Measurements from ENCODE around the gene HMG20A.

Gene HMG20A

DNA sequence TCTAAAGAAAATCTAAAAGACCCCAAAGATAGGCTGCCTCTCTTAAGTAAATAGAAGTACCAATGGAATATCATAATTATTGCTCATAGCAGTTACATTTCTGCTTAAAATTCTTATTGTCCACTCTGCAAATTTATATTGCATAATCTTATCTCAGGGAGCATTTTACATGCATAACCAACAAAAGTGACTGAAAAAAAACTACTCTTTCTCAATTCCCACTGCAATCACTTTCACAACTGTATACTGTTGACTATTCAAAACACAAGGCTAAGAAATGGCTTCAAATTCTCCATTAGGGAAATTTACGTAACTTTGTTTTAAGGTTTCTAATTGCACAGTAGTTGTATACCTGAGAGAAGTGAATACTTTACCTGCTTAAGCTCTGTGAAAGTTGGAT, 56.3 kb downstream of the HMG20A start:
- DNase-seq (ENCODE audit: low read depth in 2 of 2) = no peak

DNA sequence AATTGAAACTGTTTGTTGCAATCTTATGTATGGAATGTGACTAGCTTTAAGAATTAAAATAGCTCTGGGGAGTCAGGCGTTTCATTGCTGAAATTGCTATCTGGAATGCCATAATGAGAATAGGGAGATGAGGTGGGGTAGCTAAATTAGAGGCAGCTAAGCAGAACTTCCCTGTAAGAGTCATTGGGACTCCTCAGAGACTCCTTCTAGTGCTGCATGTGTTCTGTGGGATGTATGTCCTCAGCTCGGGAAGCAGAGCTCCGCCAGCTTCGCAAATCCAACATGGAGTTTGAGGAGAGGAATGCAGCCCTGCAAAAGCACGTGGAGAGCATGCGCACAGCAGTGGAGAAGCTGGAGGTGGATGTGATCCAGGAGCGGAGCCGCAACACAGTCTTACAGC, 57.4 kb downstream of the HMG20A start:
- no peak for DNase-seq (ENCODE audit: low read depth in 2 of 2)

DNA sequence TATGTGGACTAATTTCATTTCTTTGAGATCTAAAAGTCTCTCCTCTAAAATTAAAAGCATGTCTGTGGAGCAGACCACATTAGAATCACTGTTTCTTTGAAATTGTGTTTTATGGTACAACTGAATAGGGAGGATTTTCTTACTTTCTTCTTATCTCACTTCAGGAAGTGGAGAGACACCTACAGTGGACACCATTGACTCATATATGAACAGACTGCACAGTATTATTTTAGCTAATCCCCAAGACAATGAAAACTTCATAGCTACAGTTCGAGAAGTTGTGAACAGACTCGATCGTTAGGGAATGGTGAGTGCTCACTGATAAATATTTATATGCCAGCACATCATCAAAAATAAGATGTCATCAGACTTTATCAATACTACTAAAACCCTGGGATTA, 58.3 kb downstream of the HMG20A start:
- DNase-seq (ENCODE audit: low read depth in 2 of 2) = no peak

DNA sequence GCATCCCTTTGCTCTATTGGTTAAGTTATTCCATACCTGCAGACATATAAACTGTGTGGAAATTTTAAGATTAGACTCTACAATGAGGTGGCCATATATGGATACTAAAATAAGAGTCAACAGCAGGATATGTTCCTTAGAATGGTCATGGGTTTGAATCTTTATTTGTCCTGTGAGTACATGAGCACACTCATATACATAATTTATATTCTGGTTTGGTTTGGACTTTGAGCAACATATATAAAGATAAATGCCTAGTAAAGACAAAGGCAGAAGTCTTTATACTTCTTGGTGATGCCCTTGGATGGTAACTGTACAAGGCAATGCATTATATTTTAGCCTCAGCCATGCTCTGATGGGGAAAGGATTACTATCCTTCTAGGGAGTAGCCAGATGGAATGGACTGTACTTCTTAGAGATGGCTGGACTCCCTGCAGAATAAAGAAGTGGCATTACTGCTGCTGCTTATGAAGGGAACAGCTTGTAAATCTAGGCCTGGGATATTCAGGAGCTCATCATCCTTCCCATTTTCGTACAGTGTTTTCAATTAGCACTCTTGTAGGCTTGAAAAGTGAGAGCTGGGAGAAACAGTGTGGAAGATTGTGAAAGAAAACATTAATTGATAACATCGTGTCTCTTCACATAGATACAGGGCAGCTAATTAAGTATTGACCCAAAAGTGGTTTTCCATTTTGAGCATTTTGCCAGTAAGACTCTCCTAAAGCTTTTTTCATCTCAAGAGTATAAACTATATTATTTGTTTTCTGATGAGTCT, 60.4 kb downstream of the HMG20A start:
- DNase-seq (ENCODE audit: low read depth in 2 of 2) = no peak

DNA sequence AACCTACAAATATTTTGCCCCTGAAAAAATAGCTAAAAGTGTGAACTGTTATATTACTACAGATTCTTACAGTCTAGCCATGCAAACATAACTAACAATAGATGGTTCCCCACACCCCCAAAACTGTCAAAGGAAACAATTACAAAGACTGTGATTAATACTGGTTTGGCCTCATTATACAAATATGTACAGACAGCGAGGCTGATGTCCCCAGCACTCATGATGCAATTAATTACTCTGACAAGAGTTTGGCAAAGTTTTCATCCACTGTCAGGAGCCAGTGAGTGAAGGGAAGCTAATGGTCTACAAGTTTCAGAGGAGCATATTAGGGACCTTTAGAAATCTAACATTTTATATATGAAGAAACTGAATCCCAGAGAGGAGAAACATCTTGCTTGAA, 61.0 kb downstream of the HMG20A start:
- DNase-seq (ENCODE audit: low read depth in 2 of 2) = no peak

DNA sequence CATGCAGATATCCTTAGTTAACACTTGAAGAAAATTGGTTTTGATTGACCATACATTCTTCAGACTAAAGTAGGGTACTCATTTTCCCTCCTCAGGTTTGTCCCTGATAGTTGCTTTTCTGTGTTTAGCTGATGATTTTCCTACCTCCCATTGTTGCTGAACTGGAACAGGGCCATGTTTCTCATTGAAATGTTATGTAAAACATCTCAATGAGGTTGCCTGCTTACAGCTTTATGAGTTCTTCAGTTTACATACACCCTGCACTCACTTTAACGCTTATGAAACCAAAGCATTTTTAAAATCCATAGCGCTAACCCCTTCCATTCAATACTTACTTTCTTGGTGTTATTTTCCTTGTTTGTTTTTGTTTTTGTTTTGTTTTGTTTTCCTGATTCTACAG, 61.9 kb downstream of the HMG20A start:
- DNase-seq (ENCODE audit: low read depth in 2 of 2) = no peak

DNA sequence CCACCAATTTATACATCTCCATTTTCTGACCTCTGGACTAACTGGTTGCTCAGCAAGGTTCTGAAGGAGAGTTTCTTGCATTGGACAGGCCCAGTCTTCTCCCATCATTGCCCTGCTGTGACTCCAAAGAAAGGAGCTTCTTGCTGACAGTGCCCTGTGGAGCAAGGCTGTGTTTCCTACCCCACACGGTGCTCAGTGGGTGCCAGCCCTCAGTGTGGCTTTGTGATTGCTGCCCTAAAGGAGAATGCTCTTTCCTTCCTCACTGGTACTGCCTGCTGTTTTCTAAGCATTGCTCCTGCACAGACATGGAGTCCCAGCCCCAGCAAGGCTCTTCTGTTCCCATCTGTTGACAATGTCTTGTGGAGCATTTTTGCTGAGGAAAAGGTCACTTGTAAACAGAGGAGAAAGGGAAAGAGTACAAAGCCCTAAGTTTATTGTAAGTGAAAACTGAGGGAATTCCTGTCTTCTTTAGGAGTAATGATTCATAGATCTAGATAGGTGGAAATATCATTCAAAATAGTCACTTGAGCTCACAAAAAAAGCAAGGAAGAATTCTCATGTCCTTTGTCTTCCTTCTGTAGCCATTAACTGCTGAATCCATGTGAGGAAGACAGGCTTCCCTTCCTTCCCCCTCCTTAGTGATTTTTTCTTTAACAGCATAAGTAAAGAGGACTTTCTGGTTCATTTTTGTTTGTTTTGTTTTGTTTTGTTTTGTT, 62.9 kb downstream of the HMG20A start:
- DNase-seq (ENCODE audit: low read depth in 2 of 2) = no peak

DNA sequence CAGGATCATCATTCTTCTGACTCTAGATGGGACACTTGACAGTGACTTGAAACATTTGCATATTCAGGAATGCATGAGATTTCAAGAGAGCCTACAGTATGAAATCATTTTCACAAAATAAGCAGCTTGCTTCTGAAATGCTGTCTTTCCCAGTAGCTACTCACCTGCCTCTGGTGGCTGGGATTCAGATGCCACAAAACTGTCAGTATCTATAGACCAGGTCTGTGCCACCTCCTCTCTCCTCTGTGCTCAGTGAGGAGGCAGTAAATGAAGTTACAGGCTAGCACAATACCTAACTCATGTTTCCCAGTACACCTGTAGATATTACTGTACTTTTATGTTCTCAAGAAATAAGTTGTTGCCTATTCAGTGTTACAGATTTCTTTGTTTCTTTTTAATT, 64.3 kb downstream of the HMG20A start:
- DNase-seq (ENCODE audit: low read depth in 2 of 2) = no peak

DNA sequence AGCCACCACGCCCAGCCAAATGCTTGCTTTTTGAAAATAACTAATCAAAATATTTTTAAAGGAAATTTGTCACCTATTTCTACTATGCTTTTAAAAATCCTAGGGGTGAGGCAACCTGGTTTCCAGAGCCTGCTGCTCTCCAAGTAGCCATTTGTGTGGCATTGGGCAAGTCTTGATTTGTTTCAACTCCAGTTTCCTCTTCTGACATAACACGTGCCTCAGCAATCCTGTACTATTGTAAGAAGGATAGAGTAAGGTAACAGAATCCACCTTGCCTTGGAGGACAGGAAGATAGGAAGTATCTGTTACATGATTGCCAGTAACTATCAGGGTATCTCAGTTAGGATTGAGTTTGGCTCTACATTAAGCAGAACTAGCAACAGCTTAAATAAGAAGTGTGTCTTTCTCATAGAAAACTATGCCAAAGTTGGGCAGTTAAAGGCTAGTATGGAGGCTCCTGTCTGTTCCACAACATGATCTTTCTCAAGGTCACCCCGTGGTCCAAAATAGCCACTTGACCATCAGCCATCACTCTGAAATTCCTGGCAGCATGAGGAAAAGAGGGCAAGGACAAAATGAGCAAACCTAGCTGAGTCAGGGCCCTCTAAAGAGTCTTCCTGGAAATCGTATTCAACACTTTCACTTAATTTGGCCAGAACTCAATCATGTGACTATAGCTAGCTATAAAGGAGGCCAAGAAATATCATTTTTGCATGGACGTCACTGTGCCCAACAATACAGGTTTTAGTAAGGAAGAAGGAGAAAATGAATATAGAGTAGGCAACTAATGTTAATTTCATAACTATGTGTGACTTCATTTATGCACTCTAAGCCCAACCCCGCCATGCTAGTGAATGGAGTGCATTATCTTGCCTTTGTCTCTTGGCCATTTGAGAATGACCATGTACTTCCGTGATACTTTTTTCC, 66.1 kb downstream of the HMG20A start:
- DNase-seq (ENCODE audit: low read depth in 2 of 2) = no peak

DNA sequence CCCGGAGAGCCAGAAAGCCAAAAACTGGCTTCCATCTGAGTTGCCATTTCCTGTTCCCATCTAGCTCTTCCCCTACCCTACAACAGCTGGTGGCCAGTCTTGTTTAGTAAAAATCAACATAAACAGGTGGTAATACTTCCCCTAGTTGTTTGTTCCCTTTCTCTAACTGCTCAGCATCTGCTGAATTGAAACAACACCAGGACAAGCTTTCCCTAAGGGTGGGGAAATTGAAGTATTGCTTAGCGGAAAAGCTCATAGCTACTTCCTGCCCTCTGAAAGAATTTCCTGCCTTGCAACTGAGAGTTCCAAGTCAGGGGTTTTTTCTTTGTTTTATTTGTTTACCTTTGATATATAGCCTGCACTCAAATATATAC, 66.8 kb downstream of the HMG20A start:
- DNase-seq (ENCODE audit: low read depth in 2 of 2) = no peak

DNA sequence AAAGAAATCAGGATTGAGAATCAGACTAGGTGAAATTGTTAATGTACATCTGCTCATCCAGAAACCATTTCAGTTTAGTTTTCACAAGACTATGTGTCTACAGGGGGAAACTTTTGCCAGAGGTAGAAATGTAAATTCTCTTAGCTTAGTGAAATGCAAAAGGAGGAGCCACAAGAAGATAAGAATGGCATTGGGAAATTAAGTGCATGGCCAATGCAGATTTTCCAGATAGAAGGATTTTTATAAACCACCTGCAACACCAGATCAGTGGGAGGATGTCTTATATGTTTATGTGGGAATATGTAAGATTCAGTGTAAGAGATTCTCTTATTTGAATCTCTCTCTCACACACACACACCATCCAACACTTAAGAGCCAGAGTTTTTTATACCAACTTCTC, 67.2 kb downstream of the HMG20A start:
- DNase-seq (ENCODE audit: low read depth in 2 of 2) = no peak

DNA sequence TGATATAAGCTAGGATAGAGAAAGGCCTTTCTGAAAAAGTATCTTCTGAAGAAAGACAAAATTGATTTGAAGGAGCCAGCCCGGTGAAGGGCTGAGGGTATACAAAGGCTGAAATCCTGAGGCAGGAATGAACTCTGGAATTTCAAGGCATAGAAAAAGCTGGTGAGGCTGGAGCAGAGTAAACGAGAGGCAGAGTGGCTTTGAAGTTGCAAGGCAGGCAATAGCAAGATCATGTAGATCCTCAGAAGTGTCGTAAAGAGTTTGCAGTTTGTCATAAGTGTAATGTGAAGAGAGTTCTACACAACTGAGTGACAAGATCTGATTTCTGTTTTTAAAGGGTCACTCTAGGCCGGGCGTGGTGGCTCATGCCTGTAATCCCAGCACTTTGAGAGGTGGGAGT, 69.0 kb downstream of the HMG20A start:
- DNase-seq (ENCODE audit: low read depth in 2 of 2) = no peak

DNA sequence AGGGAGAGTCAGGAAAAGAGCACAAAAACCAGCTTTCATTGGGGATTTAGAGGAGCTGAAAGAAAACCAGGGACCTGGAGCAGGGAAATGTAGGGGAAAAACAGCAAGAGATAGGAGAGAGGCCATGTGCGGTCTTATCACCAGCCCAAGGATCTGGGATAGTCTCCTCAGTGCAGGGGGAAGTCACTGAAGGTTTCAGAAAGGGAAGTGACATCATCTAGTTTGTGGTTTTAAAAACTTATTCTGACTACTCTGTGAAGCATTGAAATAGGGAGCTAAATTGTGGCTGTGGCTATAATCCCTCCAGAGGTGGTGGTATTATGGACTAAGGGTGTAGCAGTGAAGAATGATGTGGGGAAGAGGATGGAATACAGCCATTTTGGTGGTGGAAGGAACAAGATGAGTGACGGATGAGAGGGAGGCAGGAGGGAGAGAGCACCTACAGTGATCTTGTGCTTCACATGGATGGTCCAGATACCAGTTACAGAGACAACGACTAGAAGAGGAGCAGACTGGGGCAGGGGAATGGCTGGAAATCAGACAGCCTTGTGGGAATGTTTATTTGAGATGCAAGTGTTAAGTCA, 72.7 kb downstream of the HMG20A start:
- DNase-seq (ENCODE audit: low read depth in 2 of 2) = no peak

DNA sequence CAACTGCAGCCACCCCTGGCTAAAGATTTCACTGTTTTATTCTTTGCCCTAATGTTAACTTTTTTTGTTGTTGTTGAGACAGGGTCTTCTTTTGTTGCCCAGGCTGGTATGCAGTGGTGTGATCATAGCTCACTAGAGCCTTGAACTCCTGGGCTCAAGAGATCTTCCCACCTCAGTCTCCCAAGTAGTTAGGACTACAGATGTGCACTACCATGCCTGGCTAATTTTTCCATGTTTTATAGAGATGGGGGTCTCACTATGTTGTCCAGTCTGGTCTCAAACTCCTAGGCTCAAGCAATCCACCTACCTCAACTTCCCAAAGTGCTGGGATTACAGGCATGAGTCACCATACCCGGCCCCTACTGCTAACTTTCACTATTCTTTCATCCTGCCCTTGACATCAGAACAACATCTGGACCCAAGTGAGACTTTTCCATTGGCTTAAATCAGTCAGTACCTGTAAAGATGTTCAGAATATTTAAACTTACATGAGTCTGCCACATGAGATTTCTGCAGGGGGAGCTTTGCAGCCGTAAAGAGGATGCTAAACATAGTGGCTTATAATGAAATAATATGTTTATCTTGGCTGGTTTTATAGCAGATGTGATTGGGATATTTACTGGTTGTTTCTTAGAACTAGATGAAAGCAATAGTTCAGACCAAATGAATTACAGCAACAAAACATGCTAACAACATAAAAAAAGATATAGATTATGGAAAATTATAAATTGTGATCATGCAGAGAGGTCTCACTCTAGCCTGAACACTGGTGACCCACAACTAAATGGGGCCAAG, 73.6 kb downstream of the HMG20A start:
- DNase-seq (ENCODE audit: low read depth in 2 of 2) = no peak

DNA sequence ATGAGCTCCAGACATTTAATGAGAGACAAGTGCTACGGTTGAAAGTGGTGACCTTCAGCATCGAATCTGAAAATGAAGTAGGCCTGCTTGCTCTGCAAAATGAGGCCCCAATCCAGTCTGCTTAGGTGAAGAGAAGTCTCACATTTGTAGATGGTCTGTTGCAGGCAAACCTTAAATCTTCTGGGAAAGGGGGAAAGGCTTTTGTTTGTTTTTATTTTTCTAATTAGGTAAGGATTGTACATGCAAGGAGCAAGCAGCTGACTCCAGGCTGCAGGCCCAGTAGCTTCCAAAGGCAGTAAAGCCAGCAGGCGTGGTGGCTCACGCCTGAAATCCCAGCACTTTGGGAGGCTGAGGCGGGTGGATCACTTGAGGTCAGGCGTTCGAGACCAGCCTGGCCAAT, 74.3 kb downstream of the HMG20A start:
- DNase-seq (ENCODE audit: low read depth in 2 of 2) = no peak

DNA sequence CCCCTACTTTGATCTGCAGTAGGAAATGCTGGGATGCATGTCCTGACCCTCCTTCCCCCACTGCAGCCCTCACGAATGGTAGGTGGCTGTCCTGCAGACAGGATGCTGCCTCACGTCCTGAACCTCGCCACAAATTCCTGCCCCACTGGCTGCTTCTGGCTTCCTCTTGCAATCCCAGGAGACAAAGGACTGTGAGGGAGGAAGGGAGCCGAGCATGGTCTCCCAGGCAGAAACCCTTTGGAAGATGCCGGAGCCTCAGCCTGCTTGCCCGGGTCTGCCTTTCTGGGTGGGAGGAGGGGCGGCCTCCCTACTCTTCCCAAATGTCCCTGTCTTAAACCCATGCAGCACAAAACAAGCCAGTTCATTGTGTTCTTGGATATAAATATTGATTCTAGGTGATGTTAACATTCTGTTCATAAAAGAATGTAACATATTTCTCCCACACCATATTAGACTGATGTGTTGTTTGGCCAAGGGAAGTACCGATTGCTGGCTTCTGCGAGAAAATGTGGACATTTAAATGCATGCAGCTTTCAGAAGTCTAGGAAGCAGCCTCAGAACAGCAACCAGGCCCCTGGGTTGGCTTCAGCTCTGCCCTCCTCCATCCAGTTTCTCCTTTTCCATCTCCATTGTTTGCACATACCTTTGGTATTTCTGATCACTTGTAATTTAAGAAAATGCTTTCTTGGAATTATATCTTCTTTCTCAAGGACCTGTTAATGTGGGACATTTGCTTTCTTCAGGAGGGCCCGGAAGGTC, 75.3 kb downstream of the HMG20A start:
- DNase-seq (ENCODE audit: low read depth in 2 of 2) = no peak

DNA sequence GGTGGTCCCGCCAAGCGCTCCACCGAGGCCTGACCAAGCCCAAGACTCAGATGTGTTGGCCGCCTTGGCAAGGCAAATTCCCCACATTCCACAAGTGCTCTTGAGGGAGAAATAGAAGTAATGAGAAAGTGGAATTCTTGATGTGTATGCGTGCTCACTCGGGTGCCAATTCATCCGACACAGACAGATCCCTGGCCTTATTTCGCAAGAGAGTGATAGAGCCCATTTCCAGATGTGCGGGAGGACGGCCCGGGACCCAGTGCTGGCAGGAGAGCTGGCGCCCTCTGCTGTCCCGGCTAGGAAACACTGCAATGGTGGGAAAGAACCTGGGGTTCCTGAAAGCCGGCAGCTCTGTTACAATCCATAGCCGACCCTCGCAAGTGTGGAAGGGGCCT, 76.0 kb downstream of the HMG20A start:
- peak; percentile 66 to 72 for DNase-seq (ENCODE audit: low read depth in 2 of 2)

DNA sequence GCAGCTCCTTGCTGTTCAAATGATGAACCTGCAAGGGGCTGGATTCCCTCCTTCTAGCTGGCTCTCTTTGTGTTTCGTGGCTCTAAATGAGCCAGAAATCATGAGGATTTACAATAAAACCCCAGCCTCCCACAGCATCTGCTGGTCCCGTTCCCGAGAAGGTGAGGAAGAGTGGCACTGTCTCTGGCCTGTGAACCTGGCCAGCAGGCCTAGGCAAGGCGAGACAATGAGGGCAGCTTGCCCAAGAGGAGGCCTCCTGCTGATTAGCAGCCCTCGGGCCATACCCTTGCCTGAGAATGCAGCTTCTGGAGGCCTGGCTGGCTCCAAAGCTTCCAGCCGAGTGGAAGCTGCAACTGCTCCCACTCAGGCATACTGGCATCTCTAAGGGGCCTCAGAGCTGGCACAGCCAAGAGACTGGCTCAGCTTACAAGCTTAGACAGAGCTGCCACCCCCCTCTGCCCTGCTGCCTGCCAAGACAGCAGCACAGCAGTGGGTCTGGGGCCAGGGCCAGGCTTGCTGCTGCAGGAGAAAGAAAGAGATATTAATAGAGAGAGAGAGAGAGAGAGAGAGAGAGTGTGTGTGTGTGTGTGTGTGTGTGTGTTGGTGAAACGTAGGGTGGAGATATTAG, 76.5 kb downstream of the HMG20A start:
- no peak for DNase-seq (ENCODE audit: low read depth in 2 of 2)

DNA sequence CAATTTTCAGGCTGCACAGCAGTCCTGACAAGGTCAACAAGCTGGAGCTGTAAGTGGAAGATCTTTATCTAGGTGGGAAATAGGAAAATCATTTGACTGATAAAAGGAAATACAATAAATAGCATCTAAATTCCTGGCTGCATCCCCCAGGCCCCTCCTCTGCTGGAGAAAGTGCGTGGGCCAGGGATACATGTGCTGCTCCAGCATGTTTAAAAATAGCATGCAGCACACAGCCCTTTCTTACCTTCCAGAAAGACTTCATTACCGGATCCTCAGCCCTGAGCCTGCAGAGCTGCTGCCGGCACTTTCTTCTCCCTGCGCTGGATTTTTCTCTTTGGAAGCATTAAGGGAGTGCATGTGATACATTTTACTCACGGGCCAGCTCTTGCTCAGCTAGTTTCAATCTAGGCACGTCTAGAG, 77.3 kb downstream of the HMG20A start:
- DNase-seq (ENCODE audit: low read depth in 2 of 2) = no peak
